ENCODE data around the gene TRMU.

- TF ChIP-seq POLR2A (IDR thresholded peaks at IDR 0.05) (no peak), CTCF (IDR thresholded peaks at IDR 0.05) (no peak)
Observed at GRCh38 chr22:46339956-46340355, 4.4 kb downstream of the TRMU start.
